ENCODE measurements around the gene CHST11.

DNA sequence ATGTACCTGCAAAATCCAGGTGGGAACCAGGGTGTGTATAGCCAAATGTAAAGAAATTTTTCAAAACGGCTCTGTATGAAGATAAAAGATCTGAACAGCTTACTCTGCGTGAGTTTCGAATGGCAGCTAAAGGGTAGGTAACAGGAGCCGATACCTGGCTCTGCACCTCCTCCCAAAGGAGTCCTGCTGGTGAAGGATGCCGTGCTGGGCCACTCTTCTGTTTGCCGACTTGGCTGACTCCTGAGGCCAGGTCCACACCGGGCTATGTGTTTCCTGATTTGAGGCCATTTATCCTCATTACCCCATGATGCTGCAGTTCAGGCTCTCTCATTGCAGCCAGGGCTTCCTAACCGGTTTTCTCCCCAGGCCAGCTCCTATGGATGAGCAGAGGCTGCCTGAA, 256.7 kb downstream of the CHST11 start:
- TF ChIP-seq, protein P1, sequence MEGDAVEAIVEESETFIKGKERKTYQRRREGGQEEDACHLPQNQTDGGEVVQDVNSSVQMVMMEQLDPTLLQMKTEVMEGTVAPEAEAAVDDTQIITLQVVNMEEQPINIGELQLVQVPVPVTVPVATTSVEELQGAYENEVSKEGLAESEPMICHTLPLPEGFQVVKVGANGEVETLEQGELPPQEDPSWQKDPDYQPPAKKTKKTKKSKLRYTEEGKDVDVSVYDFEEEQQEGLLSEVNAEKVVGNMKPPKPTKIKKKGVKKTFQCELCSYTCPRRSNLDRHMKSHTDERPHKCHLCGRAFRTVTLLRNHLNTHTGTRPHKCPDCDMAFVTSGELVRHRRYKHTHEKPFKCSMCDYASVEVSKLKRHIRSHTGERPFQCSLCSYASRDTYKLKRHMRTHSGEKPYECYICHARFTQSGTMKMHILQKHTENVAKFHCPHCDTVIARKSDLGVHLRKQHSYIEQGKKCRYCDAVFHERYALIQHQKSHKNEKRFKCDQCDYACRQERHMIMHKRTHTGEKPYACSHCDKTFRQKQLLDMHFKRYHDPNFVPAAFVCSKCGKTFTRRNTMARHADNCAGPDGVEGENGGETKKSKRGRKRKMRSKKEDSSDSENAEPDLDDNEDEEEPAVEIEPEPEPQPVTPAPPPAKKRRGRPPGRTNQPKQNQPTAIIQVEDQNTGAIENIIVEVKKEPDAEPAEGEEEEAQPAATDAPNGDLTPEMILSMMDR (conservative IDR thresholded peaks at IDR 0.05; ENCODE audit: low read depth, low read length), result no peak
- TF ChIP-seq, protein P2, sequence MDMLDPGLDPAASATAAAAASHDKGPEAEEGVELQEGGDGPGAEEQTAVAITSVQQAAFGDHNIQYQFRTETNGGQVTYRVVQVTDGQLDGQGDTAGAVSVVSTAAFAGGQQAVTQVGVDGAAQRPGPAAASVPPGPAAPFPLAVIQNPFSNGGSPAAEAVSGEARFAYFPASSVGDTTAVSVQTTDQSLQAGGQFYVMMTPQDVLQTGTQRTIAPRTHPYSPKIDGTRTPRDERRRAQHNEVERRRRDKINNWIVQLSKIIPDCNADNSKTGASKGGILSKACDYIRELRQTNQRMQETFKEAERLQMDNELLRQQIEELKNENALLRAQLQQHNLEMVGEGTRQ (IDR thresholded peaks at IDR 0.05; ENCODE audit: low read depth, low read length), result no peak
- TF ChIP-seq MXI1 (IDR thresholded peaks at IDR 0.05; ENCODE audit: borderline replicate concordance, low read depth, low read length) (no peak), RAD21 (IDR thresholded peaks at IDR 0.05; ENCODE audit: low read length) (no peak), POLR2A (IDR thresholded peaks at IDR 0.05; ENCODE audit: low read depth, low read length) (no peak), MAZ (IDR thresholded peaks at IDR 0.05; ENCODE audit: borderline replicate concordance, low read depth, low read length) (no peak)
- TF ChIP-seq, protein P3, sequence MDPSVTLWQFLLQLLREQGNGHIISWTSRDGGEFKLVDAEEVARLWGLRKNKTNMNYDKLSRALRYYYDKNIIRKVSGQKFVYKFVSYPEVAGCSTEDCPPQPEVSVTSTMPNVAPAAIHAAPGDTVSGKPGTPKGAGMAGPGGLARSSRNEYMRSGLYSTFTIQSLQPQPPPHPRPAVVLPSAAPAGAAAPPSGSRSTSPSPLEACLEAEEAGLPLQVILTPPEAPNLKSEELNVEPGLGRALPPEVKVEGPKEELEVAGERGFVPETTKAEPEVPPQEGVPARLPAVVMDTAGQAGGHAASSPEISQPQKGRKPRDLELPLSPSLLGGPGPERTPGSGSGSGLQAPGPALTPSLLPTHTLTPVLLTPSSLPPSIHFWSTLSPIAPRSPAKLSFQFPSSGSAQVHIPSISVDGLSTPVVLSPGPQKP (IDR thresholded peaks at IDR 0.05; ENCODE audit: borderline replicate concordance, low read depth, low read length), result no peak
